K562 (cell line): Measurements from ENCODE around the gene OVOL3. TPM values are rescaled to one million over a fixed set of nuclear protein-coding genes. Genes with fewer than 3 reads are reported as not detected.
"Not testable (repeated sequence)": the region's sequence is repeated elsewhere in the genome, so short reads cannot be mapped to it uniquely, and the experiment has no call there.

Experiments
- ATAC-seq: fragments of 200-7000 bp; cut with Tn5 transposase; 3 replicates; pipeline ENCODE4 v1.9.1; 2020; ENCODE audit warnings: moderate library complexity
- BruUV-seq: library from RNA; stranded (reverse); fragments of 400-500 nt; replicated peaks from 2 replicates; lab custom pipeline; 2021; lab: Mats Ljungman, UMichigan
- CTCF ChIA-PET: fragments of 300-600 bp; formaldehyde crosslinking; extraction: SDS; loops from one replicate; lab custom pipeline; 2021; ENCODE audit warnings: low intra/inter-chr PET ratio; lab: Yijun Ruan, JAX
- POLR2A ChIA-PET: fragments of 300-600, 350-650 bp; sonication (Branson Sonifier 250); formaldehyde crosslinking; extraction: SDS; loops from one replicate; lab custom pipeline; 2021; ENCODE audit warnings: antibody characterized with exemption, inconsistent platforms; lab: Yijun Ruan, JAX
- DNase-seq, 4 experiments: peaks; one replicate each; pipeline versions ENCODE4 v3.0.0 to v3.0.0-alpha.2; 2011 to 2018; ENCODE audit warnings: low spot score in 3 of 4, mixed read lengths in 3 of 4; ENCODE audit errors: extremely low read depth in 1 of 4
- FAIRE-seq: peaks from 2 replicates; lab custom pipeline; 2011; peaks lifted over from hg19 to GRCh38; lab: Jason Lieb, UNC
- H2AFZ ChIP-seq: 2 replicates; pipeline ENCODE4 v1.6.0; 2011; ENCODE audit warnings: low read depth, low read length, control low read depth, inconsistent platforms
- H3K27ac ChIP-seq: fragments of 200-600 bp; 3 replicates; pipeline ENCODE4 v1.8.0; 2011; ENCODE audit warnings: low read depth, mild to moderate bottlenecking, control low read depth, inconsistent platforms, low read length, moderate library complexity, mixed read lengths; ENCODE audit errors: extremely low read depth
- H3K27me3 ChIP-seq, 2 experiments: fragments of 300-600 bp in 1 of 2; 2 replicates in 1 of 2; 3 replicates in 1 of 2; pipeline versions ENCODE4 v1.6.0 to v1.8.0; 2011; ENCODE audit warnings: inconsistent platforms in 2 of 2, low read length in 2 of 2, mild to moderate bottlenecking in 1 of 2, mixed read lengths in 1 of 2, moderate library complexity in 1 of 2; ENCODE audit not compliant: control insufficient read depth in 2 of 2, insufficient read depth in 2 of 2
- H3K36me3 ChIP-seq: fragments of 300-600 bp; 3 replicates; pipeline ENCODE4 v1.8.0; 2011; ENCODE audit warnings: mild to moderate bottlenecking, low read length, inconsistent platforms; ENCODE audit not compliant: control insufficient read depth, insufficient read depth
- H3K4me1 ChIP-seq, 2 experiments: fragments of 200-600 bp in 1 of 2; replicated peaks in 1 of 2; 2 replicates in 1 of 2; 3 replicates in 1 of 2; pipeline versions ENCODE4 v1.5.1 to v1.8.0; 2011; ENCODE audit warnings: inconsistent platforms in 2 of 2, low read length in 2 of 2, mild to moderate bottlenecking in 1 of 2, mixed read lengths in 1 of 2, moderate library complexity in 1 of 2; ENCODE audit not compliant: control insufficient read depth in 2 of 2, insufficient read depth in 2 of 2
- H3K4me2 ChIP-seq: 2 replicates; pipeline ENCODE4 v1.6.1; 2011; ENCODE audit warnings: low read length, control low read depth, inconsistent platforms, mixed read lengths; ENCODE audit not compliant: insufficient read depth
- H3K4me3 ChIP-seq: fragments of 200-600 bp; sonication (generic), shearing (Covaris generic); 2 replicates; pipeline ENCODE4 v1.5.1; 2016; ENCODE audit warnings: control low read depth, inconsistent platforms
- H3K79me2 ChIP-seq: fragments of 200-600 bp; 3 replicates; pipeline ENCODE4 v1.8.0; 2011; ENCODE audit warnings: low read length, inconsistent platforms; ENCODE audit not compliant: control insufficient read depth, insufficient read depth
- H3K9ac ChIP-seq, 2 experiments: 2 replicates each; pipeline versions ENCODE4 v1.6.0 to v1.6.1; 2011; ENCODE audit warnings: low read depth in 2 of 2, low read length in 2 of 2, control low read depth in 1 of 2, inconsistent platforms in 1 of 2, mild to moderate bottlenecking in 1 of 2, mixed read lengths in 1 of 2; ENCODE audit not compliant: insufficient read depth in 1 of 2
- H3K9me1 ChIP-seq: one replicate; pipeline ENCODE4 v1.6.0; 2011; ENCODE audit warnings: inconsistent platforms, mild to moderate bottlenecking, low read length, moderate library complexity; ENCODE audit not compliant: control insufficient read depth, insufficient read depth
- H3K9me3 ChIP-seq: replicated peaks from 2 replicates; pipeline ENCODE4 v1.5.1; 2011; ENCODE audit warnings: low read depth, low read length, inconsistent platforms; ENCODE audit not compliant: control insufficient read depth, insufficient read depth
- H4K20me1 ChIP-seq: replicated peaks from 2 replicates; pipeline ENCODE4 v1.6.1; 2011; ENCODE audit warnings: low read length, inconsistent platforms, mixed read lengths; ENCODE audit not compliant: control insufficient read depth, insufficient read depth
- CBX1 ChIP-seq: sonication (generic); IDR thresholded peaks from 2 replicates; pipeline ENCODE4 v1.6.1; 2016; ENCODE audit warnings: antibody characterized with exemption, low read depth, mild to moderate bottlenecking
- GTF2E2 ChIP-seq: fragments of 200-800 bp; sonication (Bioruptor generic); IDR thresholded peaks from 2 replicates; pipeline ENCODE4 v1.6.1; 2016; ENCODE audit warnings: missing genetic modification characterization, missing compliant biosample characterization
- SIN3A ChIP-seq, 2 experiments: fragments of 150-350 bp in 1 of 2; IDR thresholded peaks; 2 replicates each; pipeline ENCODE4 v1.6.1; 2011 to 2016; ENCODE audit warnings: borderline replicate concordance in 2 of 2, low read depth in 2 of 2, low read length in 2 of 2, mild to moderate bottlenecking in 2 of 2, moderate library complexity in 2 of 2; ENCODE audit not compliant: control insufficient read depth in 1 of 2
- ZFX ChIP-seq: sonication (generic); formaldehyde crosslinking; IDR thresholded peaks from 2 replicates; pipeline ENCODE4 v1.8.0; 2022; ENCODE audit warnings: mild to moderate bottlenecking, missing genetic modification reagents, moderate library complexity
- ZNF561 ChIP-seq: fragments of 450-650 bp; formaldehyde crosslinking; conservative IDR thresholded peaks from 2 replicates; pipeline ENCODE4 v1.4.0; 2020; ENCODE audit warnings: mild to moderate bottlenecking, moderate library complexity
- WGBS: fragments of 100-300 bp; shearing (Covaris generic); methylation state at CpG from one replicate; pipeline ENCODE4 v1.1.6; 2016; ENCODE audit warnings: low coverage, mixed read lengths; ENCODE audit not compliant: insufficient coverage; ENCODE audit errors: missing lambda C conversion rate; 5-methylcytosine and 5-hydroxymethylcytosine counted together
- in situ Hi-C: fragments of 300-500 bp; cut with MboI; formaldehyde crosslinking; loops from 4 replicates; pipeline ENCODE4 v1.15.0; 2018; ENCODE audit warnings: inconsistent platforms, mixed read lengths
- intact Hi-C: fragments of 100-400 bp; cut with micrococcal nuclease; formaldehyde crosslinking; loops from 2 replicates; pipeline ENCODE4 v1.14.2; 2022
- polyA plus RNA-seq, 8 experiments: library from polyadenylated mRNA; depleted of rRNA in 4 of 8; stranded (reverse) in 5 of 8; unstranded in 3 of 8; fragments of >200 nt; fragmentation: Nextera tagmentation in 2 of 8; fragmentation: Illumina TruSeq in 1 of 8; extraction: Ambion mirVana in 2 of 8; extraction: Trizol in 1 of 8; gene quantifications; 2 replicates each; pipeline versions ENCODE4 v1.2.1 to v1.2.3, GENCODE V29; 2011 to 2014; ENCODE audit warnings: inconsistent platforms in 1 of 8, missing spikeins in 1 of 8
- total RNA-seq, 7 experiments: library from RNA; depleted of rRNA in 6 of 7; stranded (reverse); fragments of >200 nt in 6 of 7; fragmentation: Illumina TruSeq in 2 of 7; extraction: Trizol in 2 of 7; gene quantifications; 2 replicates each; pipeline versions ENCODE4 v1.2.1 to v1.2.3, GENCODE V29; 2011 to 2021; ENCODE audit warnings: low replicate concordance in 1 of 7

Gene OVOL3
- total and polyA plus RNA-seq, 9 of the 15 experiments (the other 6 are each of a cell fraction or from before 2014, with no cell fraction given) = not detected

DNA sequence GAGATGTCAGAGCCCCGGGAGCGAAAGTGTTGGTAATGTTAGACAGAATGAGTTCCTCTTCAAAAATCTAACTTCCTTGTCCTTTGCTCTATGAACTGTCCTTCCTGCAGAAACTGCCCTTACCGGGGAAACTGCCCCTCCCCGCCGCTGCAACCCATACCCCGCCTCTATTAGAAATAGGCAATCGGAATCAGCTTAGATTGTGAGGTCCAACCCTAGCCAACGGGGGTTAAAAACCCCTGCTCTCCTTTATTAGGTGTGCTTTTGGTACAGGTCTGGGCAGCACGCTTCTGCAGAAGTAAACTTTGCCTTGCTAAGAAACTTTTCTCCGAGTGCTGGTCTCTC is 17.4 kb downstream of the OVOL3 start:
- FAIRE-seq = peak; percentile 51
- H3K9me3 ChIP-seq = no peaks in the 10 kb centered on the region
- ChIA-PET CTCF (interaction anchor here (0.7 to 3.4 kb wide), 3 partner anchors 43 to 86 kb away, joined by 3 to 49 read pairs (median 5); partner anchors contain the start of gene ZNF565), POLR2A (interaction anchor here (0.7 to 1.4 kb wide), 8 partner anchors 9 to 369 kb away, joined by 3 to 9 read pairs (median 3); partner anchors contain the start of genes CAPNS1, POLR2I and TBCB)
- DNase-seq = peak in 3 of 4 experiments; percentile 29 to 33 (median 29)
- 0 out of 2 replicates have a peak, but pooled peaks have one; percentile 23 for TF ChIP-seq GTF2E2 (tag)
- 0 out of 2 replicates have a peak, but pooled peaks have one; percentile 4 for TF ChIP-seq CBX1
- no peak for TF ChIP-seq SIN3A (IDR thresholded peaks at IDR 0.05; ENCODE audit: borderline replicate concordance in 2 of 2, control insufficient read depth in 1 of 2, low read depth in 2 of 2, low read length in 2 of 2)
- TF ChIP-seq ZNF561 (CRISPR knock-in tag) = 0 out of 2 replicates have a peak, but pooled peaks have one; percentile 30
- peak; percentile 25; the same call in 1 of the 2 replicates for TF ChIP-seq ZFX (CRISPR knock-in tag)
- H3K4me1 ChIP-seq = peaks cover 0 to 15% of the 10 kb centered on the region in 2 experiments; a peak in 2 of 5 replicates
- H4K20me1 ChIP-seq = no peaks in the 10 kb centered on the region
- peaks cover 6% of the 10 kb centered on the region; the same call in 1 of the 3 replicates for H3K36me3 ChIP-seq
- no peaks in the 10 kb centered on the region for H3K79me2 ChIP-seq
- peak overlapping the region; percentile 87 for H2AFZ ChIP-seq
- peak overlapping the region; percentile 78 for H3K4me2 ChIP-seq
- H3K27ac ChIP-seq = peak overlapping the region; percentile 64
- H3K9ac ChIP-seq = peak overlapping the region; percentile 55 to 82; a peak in 3 of 4 replicates
- BruUV-seq = TSS peak; percentile 93
- 20% methylated on average over 10 of the region's 10 CpGs for WGBS
- intact Hi-C loops = loop anchor here (1.0 kb wide), 2 partner anchors 11 to 42 kb away; no protein-coding TSS in a partner anchor
- peak overlapping the region; percentile 46 for H3K4me3 ChIP-seq
- no peaks in the 10 kb centered on the region for H3K27me3 ChIP-seq
- H3K9me1 ChIP-seq = no peaks in the 10 kb centered on the region
- peak; percentile 9 for ATAC-seq
- in situ Hi-C loops = loop anchor here (5.0 kb wide), 1 partner anchor 44 kb away; no protein-coding TSS in a partner anchor

- H3K36me3 ChIP-seq, CTCF ChIA-PET, ATAC-seq, H4K20me1 ChIP-seq, H3K27ac ChIP-seq, FAIRE-seq, BruUV-seq, H2AFZ ChIP-seq, DNase-seq, intact Hi-C loops, H3K4me3 ChIP-seq, H3K4me2 ChIP-seq, H3K27me3 ChIP-seq, H3K9ac ChIP-seq, H3K9me1 ChIP-seq, H3K79me2 ChIP-seq, H3K9me3 ChIP-seq, in situ Hi-C loops: not testable (repeated sequence)
- WGBS = 44% methylated on average over 4 of the region's 6 CpGs
- H3K4me1 ChIP-seq = peaks cover 0 to 19% of the 10 kb centered on the region in 2 experiments; a peak in 2 of 5 replicates
- POLR2A ChIA-PET = interaction anchor here (1.0 kb wide), 1 partner anchor 19 kb away, joined by 3 read pairs; no protein-coding TSS in a partner anchor
Measured at GRCh38 chr19:36131221-36131620, 20.3 kb downstream of the OVOL3 start.

DNA sequence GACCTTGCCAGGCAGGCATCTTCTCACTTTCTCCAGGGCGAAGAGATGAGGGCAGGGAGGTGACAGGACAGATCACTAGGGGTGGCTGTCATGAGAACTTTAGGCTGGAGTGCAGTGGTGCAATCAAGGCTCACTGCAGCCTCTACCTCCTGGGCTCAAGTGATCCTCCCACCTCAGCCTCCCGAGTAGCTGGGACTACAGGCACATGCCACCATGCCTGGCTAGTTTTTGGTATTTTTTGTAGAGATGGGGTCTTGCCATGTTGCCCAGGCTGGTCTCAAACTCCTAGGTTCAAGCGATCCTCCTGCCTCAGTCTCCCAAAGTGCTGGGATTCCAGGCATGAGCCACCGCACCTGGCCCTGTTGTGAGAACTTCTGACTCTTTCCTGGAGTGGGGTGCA is 23.9 kb downstream of the OVOL3 start:
- H3K4me1 ChIP-seq = peaks cover 7 to 21% of the 10 kb centered on the region in 2 experiments
- CTCF ChIA-PET = not testable (repeated sequence)

More for the DNA sequence above, 23.9 kb downstream of the OVOL3 start:
- intact Hi-C loops, H3K4me2 ChIP-seq, POLR2A ChIA-PET, in situ Hi-C loops, H3K36me3 ChIP-seq, H3K4me3 ChIP-seq, FAIRE-seq, H3K9me3 ChIP-seq, H3K9ac ChIP-seq, H3K79me2 ChIP-seq, BruUV-seq, H2AFZ ChIP-seq, H3K27me3 ChIP-seq, H3K9me1 ChIP-seq, H3K27ac ChIP-seq, H4K20me1 ChIP-seq, DNase-seq, ATAC-seq: not testable (repeated sequence)
- 53% methylated on average over 4 of the region's 4 CpGs for WGBS
